NCI-H2196 treated with DMSO at 0.1 percent for 48 hours (cell line): Measurements from ENCODE around the gene RERG.

ENCODE experiments used
- DNase-seq: peaks from one replicate; lab custom pipeline; 2025; ENCODE audit not compliant: unreplicated experiment; lab: John Stamatoyannopoulos, UW

Gene RERG

DNA sequence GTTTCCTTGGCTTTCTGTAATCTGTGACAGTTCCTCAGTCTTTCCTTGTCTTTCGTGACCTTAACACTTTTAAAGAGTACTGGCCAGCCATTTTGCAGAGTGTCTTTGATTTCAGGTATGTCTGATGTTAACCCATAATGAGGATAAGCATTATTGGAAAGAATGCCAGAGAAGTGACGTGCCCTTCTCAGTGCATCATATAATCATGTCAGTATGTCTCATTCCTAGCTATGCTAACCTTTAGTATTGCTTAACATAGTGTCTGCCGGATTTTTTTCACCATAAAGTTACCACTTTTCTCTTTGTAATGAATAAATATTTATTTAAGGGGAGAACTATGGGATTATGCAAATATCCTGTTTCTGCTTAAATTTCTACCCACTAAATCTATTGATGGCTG is 28.5 kb downstream of the RERG start:
- DNase-seq = no peak

DNA sequence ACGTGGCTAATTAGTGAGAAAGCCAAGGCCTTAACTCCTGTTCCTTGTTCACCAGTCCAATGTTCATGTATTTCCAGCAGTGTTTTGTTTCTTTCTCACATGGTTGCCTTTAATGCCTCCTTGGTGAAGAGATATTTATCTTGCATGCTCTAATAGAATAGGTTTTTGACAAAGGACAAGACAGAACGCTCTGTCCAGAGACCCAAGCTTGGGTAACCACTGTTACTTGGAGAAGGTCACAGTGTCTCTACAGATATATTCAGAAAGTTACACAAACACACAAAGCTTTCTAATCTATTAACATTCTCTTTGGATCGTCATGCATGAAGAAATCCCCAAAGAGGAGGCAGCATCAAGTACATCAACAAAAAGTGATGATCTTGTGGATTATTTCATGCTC is 33.1 kb downstream of the RERG start:
- DNase-seq = no peak

- DNase-seq = no peak
These were observed 34.6 kb downstream of the RERG start for GRCh38 chr12:15186597-15186996.

GRCh38 chr12:15184484-15184883 is 36.7 kb downstream of the RERG start:
- DNase-seq = no peak

- DNase-seq = no peak
These were observed 37.4 kb downstream of the RERG start for GRCh38 chr12:15183821-15184220.

GRCh38 chr12:15181017-15181683 is 40.1 kb downstream of the RERG start:
- DNase-seq = no peak

DNA sequence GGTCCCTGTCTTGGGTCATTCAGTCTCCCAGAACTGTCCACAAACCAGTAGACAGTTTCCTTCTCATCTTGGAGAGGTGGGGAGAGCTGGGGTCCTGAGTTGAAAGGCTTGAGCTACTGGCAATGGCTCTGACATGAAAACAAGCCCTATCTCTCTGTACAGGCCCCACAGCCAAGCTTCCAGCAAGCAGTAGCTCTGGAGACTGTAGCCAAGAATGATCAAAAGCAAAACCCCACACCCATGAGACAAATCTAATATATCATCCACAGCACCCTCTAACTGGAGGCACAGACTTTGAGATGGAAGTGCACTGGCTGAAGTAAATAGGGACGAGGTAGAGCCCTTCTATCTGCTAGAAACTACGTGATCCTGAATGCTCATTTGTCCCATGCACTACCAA is 40.9 kb downstream of the RERG start:
- no peak for DNase-seq

- no peak for DNase-seq
These were observed 41.5 kb downstream of the RERG start for GRCh38 chr12:15179672-15180071.

DNA sequence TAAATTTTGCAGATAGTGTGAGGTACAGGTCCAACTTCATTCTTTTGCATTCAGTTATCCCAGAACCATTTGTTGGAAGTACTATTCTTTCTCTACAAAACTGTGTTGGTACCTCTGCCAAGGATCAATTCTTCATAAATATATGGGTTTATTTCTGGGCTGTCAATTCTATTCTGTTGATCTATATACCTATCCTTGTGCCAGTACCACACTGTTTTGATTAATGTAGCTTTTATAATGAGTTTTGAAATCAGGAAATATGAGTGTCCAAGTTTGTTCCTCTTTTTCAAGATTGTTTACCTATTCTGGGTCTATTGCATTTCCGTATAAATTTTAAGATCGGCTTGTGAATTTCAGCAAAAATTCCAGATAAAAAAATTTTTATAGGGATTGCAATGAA is 48.1 kb downstream of the RERG start:
- DNase-seq = no peak

- no peak for DNase-seq
These were observed 49.0 kb downstream of the RERG start for GRCh38 chr12:15172060-15172822.

GRCh38 chr12:15171012-15171655 is 50.1 kb downstream of the RERG start:
- no peak for DNase-seq

DNA sequence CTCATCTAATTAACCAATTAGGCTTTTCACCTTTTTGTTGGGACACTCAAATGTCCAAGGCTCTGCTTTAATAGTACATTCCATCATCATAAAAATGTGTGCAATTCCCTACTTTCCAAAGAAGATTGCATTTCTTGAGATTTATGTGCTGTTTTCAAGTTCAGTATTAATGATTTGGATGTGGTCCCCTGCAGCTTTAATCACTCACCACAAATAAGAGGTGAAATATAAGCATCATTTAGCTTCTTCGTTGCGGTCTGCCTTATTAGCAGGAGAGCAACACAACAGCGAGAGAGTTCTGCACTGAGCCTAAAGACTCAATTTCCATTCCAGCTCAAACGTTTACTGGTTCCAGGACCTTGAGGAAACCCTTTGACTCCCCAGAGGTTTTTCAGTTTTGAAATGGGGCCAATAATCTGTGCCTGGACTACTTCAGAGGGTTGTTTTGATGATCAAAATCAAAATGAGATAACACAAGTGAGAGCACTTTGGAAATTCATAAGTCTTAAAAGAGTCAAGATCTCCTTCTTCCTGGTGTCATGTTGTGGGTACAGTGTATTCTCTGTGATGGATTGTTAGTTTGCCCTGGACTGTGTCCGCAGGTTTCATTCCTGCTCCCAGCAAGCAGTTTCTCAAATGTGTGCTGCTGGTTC is 53.1 kb downstream of the RERG start:
- no peak for DNase-seq

- DNase-seq = no peak
These were observed 56.1 kb downstream of the RERG start for GRCh38 chr12:15165012-15165659.

DNA sequence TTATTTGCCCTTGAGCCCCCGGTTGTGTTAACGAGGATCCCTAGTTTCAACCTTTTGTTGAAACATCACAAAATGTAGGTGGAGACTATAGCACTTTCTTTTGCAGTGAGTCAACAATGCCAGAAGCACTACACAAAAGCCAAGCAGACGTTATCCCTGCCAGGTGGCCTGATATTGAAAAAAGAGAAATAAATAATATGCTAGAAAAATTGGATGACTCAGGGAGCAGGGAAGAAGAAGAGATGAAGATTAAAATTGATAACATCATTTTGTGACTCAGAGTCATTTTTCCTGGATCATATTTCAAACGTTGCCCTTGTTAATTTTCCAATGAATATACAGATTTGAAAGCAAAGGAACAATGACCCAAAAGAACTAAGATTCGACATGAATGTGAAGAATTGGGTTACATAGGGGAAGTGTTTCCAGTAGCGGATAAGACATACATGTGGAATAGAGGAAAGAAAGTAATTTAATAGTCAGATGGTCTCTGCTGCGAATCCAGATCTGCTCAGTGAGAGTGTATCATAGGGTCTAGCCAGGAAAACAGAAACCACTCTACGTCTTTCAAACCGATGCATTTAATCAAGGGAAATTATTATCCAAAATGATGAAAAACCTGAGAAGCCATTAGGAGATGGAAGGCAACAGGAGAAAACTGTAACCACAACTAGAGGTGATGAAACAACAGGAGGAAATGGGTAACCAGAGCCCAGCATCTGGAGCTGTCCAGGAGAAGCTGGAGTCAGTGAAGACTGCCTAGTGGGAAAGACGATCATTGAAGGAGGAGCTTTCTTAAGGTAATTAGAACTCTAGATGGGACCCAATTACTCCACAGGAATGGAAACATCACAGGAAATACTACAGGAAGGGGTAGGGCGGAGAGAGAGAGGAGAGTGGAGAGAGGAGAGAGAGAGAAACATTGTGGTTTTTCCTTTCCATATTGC is 57.9 kb downstream of the RERG start:
- DNase-seq = no peak

DNA sequence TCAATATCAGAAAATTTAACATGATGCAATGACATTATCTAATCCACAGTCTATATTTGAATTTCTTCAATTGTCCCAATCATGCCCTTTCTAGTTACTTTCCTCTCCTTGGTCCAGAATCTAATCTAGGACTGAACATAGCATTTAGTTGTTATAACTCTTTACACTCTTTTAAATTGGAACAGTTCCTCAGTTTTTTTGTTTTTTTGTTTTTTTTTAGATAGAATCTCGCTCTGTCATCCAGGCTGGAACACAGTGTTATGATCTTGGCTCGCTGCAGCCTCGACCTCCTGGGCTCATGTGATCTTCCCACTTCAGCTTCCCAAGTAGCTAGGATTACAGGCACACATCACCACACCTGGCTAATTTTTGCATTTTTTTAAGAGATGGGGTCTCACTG is 63.1 kb downstream of the RERG start:
- DNase-seq = no peak

DNA sequence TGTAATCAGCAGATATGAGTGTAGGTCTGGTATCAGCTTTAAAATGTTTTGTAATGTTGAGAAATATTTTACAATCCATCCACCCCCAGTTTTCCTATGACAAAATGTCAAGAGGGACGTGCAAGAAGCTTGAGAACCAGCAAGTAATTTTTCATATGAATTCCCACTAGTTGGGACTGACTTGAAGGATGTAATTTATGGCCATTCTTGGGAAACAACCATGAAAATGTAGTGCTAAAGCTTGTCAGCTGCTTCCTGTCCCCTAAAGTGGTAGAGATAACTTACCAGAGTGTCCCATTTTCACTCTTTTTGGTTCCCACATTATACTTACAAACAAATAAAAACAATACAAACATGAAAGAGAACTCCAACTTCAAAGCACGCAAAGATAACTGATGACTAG is 63.9 kb downstream of the RERG start:
- DNase-seq = no peak

- no peak for DNase-seq
These were observed 65.9 kb downstream of the RERG start for GRCh38 chr12:15155271-15155670.

DNA sequence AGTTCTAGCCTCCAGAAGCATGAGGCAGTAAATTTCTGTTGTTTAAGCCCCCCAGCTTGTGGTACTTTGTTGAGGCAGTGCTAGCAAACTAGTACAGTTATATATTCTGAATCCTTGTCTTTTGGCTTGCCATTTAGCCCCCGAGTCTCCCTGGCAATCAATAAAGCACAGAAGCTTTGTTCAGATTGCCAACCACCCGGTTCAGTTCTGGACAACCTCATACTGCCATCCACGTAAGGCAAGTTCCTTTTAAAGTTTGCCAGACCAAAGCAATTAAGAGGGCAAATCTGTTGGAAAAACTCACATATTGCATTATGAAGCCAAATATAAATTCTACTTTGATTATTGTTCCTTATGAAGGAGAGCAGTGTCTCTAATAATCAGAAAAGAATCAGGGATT is 67.1 kb downstream of the RERG start:
- no peak for DNase-seq

- no peak for DNase-seq
These were observed 68.3 kb downstream of the RERG start for GRCh38 chr12:15152868-15153267.

GRCh38 chr12:15152456-15152855 is 68.8 kb downstream of the RERG start:
- DNase-seq = no peak
